ENCODE results near the gene PDE3B.
"Not testable (repeated sequence)": the region's sequence is repeated elsewhere in the genome, so short reads cannot be mapped to it uniquely, and the experiment has no call there.

PDE3B gene

GRCh38 chr11:14750911-14751310 lies 107.3 kb downstream of the PDE3B start:
- no peak for DNase-seq

GRCh38 chr11:14751975-14752407 lies 108.4 kb downstream of the PDE3B start:
- no peak for DNase-seq

DNA sequence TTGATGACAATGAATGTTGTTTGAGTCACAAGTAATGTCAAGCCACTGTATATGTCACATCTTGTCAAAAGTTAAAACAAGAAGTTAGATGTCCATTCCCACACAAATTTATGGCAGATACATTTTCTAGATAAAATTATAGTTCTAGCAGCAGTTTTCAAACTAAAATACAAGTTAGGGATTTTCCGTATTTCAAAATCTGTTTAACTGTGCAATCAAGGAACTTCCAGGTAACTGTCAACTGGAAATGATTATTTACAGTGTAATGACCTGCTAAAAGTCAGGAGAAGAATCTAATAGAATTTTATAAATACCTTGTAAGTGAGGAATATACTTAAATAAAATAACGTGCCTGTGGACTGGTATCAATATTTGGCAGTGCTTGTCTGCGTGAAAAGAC lies 111.5 kb downstream of the PDE3B start:
- no peak for DNase-seq

GRCh38 chr11:14756349-14756748 lies 112.7 kb downstream of the PDE3B start:
- no peak for DNase-seq

DNA sequence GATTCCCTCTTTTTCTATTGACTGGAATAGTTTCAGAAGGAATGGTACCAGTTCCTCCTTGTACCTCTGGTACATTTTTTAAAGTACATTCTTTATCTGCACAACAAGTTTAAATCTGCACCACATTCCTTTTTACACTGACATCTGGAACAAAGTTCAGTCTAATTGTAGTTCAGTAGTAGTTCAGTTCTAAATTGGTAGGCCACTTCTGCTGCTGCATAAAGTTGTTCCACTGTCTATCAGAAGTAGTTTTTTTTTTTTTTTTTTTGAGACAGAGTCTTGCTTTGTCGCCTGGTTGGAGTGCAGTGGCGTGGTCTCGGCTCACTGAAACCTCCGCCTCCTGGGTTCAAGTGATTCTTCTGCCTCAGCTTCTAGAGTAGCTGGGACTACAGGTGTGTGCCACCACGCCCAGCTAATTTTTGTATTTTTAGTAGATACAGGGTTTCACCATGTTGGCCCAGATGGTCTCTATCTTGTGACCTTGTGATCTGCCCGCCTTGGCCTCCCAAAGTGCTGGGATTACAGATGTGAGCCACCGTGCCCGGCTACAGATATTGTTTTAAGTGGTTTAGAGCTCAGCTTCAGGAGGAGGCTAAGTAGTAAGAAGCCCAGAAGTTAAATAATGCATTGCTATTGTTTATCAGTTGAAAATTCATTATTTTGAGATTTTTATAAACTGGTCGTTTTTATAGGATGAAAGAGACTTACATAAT lies 115.9 kb downstream of the PDE3B start:
- DNase-seq: not testable (repeated sequence)

DNA sequence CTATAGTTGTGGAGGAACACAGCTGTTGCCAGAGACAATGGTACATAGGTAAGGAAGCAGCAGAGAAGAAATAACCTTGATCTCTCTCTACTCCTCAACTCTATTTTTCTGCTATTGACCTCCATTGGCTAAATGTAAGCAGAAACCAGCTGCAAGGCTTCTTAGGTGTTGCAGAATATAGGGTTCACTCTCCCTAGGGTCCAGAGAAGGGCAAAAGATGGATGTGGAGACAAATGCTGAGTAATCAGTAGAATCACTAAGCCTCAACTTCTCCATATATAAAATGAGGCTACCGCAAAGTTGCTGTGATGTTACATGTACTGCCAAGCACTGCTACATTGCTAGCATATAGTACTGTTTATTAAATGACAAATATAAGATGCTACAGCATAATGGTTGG lies 120.6 kb downstream of the PDE3B start:
- DNase-seq: no peak

DNA sequence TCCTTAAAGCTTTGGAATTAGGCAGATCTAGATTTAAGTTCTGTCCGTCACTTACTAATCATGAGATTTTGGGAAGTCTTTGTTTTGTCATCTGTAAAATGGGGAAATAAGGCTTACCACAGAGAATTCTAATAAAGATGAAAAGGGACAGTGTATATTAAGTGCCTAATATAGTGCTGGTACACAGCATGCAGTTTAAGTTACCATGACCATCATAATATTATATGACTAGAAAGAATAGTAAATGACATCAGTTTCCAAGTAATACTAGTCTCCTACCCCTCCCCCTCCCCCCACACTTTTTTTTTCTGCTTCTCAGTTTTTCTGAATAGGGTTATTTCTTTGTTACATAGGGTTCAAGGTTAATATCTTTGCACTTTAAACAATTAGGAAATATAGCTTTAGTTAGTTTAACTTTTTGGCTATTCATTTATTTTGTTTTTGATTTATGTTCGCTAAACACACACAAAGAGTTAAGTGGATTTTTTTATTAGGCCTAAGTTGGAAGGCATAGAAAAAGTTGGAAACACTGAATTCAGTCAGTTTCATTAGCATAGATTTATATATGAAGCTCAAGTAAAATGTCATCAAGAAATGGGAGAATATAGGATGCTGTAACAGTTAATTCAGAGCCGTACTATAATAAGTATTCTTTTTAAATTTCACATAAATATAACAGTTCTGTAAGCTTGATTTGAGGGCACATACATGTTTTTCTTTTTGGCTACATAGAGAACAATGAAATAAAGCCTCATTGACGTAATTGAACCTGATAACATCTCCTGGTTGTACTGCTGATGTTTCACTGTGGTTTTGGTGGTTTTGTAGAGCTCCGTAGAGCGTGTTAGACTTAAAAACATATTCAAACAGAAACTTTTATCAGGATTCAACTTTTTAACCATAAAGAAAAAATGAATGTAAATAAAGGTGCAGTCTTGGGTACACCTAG lies 121.2 kb downstream of the PDE3B start:
- DNase-seq: peak; percentile 8

DNA sequence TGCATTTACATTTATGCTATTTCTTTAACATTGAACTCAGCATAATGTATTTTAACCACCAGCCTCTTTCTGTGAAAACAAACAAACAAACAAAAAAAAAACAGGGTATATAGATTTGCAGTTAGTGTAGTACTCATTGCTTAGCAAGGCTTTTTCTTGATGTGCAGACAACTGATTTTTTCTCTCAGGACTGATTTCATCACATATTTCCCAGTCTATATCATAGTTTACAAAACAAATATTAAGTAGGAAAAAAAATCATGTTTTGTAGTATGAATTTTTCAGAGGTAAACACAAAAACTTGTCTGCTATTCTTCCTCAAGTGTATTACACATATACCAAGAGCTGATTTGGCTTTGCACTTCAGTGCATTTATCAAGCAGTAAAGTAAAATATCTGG lies 123.0 kb downstream of the PDE3B start:
- no peak for DNase-seq

GRCh38 chr11:14768526-14769188 lies 125.1 kb downstream of the PDE3B start:
- no peak for DNase-seq

DNA sequence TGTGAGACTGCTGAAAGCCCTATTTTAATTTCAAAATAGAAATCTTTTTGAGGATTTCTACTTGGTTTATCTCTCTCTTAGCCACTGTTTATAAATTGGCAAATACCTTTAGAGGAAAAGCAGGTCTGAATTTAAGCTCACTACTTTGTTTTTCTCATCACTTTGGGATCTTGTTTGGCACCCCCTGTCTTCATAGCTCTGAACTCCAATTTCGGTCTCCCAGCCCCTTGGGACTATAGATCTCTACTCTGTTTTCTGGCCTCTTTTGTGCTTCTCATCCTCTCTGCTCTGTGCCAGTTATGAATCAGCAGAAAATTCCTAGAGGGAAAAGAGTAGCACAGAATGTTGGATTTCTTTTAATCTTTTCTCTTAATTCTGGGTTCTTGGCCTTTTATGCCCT lies 130.2 kb downstream of the PDE3B start:
- DNase-seq: no peak

GRCh38 chr11:14774721-14775120 lies 131.1 kb downstream of the PDE3B start:
- DNase-seq: no peak

DNA sequence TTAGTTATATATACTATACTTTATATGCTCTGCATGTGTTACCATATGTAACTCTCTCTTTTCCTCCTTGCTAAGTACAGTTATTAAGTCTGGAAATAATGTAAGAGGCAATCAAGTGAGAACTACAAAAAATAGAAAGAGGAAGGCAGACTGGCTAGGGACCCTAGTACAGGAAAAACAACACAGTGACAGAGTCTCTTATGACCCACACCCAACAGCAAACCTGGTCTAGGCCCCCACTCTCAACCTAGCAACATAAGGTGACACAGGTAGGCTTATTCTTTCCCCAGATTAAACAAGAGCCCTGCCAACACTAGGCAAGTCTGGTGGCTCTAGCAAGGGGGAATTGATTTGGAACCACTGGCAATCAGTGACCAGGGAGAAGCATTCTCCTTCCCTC lies 132.3 kb downstream of the PDE3B start:
- no peak for DNase-seq

DNA sequence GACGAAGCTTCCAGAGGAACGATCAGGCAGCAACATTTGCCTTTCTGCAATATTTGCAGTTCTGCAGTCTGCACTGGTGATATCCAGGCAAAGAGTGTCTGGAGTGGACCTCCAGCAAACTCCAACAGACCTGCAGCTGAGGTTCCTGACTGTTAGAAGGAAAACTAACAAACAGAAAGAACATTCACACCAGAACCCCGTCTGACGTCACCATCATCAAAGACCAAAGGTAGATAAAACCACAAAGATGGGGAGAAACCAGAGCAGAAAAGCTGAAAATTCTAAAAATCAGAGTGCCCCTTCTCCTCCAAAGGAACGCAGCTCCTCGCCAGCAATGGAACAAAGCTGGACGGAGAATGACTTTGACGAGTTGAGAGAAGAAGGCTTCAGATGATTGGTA lies 134.9 kb downstream of the PDE3B start:
- not testable (repeated sequence) for DNase-seq

- DNase-seq: no peak
Measured at GRCh38 chr11:14783788-14784187, 140.2 kb downstream of the PDE3B start.

GRCh38 chr11:14784230-14784629 lies 140.6 kb downstream of the PDE3B start:
- DNase-seq: no peak

- no peak for DNase-seq
Measured at GRCh38 chr11:14789879-14790484, 146.4 kb downstream of the PDE3B start.

DNA sequence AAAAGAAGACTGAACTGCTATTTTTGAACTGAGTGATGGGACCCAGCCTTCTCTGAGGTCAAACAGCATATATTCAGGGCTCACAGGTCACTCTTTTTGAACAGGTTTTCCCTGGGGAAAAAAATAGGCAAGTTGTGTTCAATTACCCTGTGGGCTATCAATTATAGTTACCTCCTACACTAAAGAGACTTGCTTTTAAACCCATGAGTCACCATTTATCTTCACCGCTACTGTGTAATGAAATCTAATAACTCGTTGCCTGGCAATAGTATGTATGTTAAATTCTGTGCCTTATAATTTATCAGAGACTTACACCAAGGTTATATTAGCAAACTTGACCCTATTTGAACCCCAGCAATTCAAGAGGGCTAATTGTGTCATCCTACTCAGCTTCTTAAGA lies 149.9 kb downstream of the PDE3B start:
- DNase-seq: no peak

GRCh38 chr11:14796028-14796427 lies 152.4 kb downstream of the PDE3B start:
- not testable (repeated sequence) for DNase-seq

- no peak for DNase-seq
Measured at GRCh38 chr11:14803846-14804245, 160.2 kb downstream of the PDE3B start.

DNA sequence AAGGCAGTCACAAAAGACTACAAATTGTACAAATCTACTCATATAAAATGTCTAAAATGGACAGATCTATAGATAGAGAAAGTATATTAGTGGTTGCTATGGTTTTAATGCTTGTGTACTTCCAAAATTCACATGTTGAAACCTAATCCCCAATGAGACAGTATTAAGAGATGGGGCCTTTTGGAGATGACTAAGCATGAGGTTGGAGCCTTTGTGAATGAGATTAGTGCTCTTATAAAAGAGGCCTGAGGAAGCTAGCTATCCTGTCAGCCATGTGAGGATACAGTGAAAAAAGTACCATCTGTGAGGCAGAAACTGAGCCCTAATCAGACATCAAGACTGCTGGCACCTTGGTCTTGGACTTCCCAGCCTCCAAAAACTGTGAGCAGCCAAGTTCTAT lies 165.9 kb downstream of the PDE3B start:
- no peak for DNase-seq

- DNase-seq: no peak
Measured at GRCh38 chr11:14812757-14813156, 169.2 kb downstream of the PDE3B start.

GRCh38 chr11:14813516-14813915 lies 169.9 kb downstream of the PDE3B start:
- DNase-seq: no peak

GRCh38 chr11:14818779-14819178 lies 175.2 kb downstream of the PDE3B start:
- no peak for DNase-seq

Data from fibroblast of skin of abdomen (primary cell).